ENCODE results near the gene PRR19.
"Not testable (repeated sequence)": the region's sequence is repeated elsewhere in the genome, so short reads cannot be mapped to it uniquely, and the experiment has no call there.

DNA sequence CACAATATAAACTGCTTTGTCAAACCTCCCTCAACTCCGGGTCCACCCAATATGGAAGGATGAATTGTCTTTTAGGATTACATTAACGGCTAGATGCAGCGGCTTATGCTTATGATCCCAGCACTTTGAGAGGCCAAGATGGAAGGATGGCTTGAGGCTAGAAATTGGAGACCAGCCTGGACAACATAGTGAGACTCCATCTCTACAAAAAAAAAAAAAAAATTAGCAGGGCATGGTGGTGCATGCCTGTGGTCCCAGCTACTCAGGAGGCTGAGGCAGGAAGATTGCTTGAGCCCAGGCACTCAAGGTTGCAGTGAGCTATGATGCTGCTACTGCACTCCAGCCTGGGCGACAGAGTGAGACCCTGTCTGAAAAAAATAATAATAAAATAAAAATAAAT is 35.8 kb upstream of the PRR19 start:
- not testable (repeated sequence) for TF ChIP-seq CTCF (IDR thresholded peaks at IDR 0.05); EZH2 (IDR thresholded peaks at IDR 0.05; ENCODE audit: borderline replicate concordance, insufficient read depth, low read depth, low read length, poor library complexity, severe bottlenecking)

Measured in B cell (primary cell).